ENCODE measurements around the gene RASL10A. TPM values are rescaled to one million over a fixed set of nuclear protein-coding genes. Genes with fewer than 3 reads are reported as not detected.
"Not testable (repeated sequence)": the region's sequence is repeated elsewhere in the genome, so short reads cannot be mapped to it uniquely, and the experiment has no call there.

The RASL10A gene, protein sequence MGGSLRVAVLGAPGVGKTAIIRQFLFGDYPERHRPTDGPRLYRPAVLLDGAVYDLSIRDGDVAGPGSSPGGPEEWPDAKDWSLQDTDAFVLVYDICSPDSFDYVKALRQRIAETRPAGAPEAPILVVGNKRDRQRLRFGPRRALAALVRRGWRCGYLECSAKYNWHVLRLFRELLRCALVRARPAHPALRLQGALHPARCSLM
- under 1 TPM in 1 of 2 experiments, not detected in 1; 0.58 TPM for total RNA-seq

DNA sequence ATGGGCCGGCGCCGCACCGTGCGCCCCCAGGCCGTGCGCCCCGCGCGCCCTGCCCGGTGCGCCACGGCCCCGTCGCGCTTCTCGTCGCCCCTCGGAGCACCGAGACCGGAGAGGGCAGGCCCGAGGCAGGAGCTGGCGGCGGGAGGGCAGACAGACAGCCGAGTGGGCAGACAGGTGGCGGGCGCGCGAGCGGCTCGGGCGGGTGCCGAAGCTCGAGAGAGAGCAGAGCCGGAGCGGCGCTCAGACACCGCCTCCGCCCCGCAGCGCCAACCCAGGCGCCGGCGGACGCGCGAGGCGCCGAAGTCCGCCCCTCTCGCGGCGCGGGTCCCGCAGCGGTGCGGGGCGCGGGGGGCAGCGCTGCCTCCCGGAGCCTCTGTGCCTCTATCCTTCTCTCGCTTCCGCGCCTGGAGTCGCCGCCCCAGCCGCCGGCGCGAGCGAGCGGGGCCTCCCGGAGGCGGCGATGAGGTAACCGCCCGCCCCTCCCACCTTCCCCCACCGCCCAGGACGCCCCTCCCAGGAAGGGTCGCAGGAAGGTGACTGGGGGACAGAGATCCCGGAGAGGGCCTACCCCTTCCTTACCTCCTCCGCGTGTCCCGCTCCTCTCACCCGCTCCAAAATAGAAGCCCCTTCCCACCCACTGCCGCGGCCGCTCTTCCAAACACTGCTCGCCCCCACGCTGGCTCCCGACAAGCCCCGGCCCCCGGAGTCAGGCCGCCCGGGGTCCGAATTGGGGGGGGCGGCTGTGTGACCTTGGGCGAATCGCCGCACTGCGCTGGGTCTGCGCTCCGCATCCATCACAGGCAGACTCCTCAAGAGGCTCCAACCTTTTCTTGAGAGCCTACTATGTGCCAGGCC is at the start of gene RASL10A:
TSS of gene RASL10A (minus strand) at position 412 of the 855 bp plus-strand sequence. CDS start 451 bp downstream, outside the sequence.
- Mint-ChIP-seq H3K9me3 (no peaks in the 10 kb centered on the region), H3K4me3 (peak within 1 kb of the TSS; percentile 15), H3K36me3 (no peaks in the 10 kb centered on the region), H3K27me3 (peaks cover 47% of the 10 kb centered on the region), H3K4me1 (peaks cover 20% of the 10 kb centered on the region), H3K27ac (no peak within 1 kb of the TSS)
- no peak for DNase-seq

DNA sequence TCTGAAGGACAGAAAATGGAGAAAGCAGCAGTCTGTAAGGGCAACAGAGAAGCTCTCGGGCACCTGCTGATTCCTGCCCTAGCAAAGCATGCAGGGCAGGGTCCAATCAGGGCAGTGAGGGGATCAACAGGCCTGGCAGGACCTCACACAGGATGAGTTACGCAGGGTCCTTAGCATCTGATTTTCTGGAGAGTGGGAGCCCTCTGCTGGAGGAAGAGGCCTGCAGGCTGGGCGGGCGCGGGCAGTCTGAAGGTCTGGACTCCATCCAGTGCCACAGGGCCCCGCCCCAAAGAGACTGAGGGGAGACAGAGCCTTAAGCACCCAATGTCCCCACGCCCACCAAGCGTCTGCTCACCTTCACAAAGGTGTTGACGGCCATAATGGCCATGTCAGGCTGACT is 44.0 kb upstream of the RASL10A start:
- no peak for DNase-seq
- Mint-ChIP-seq H3K9me3 (no peaks in the 10 kb centered on the region), H3K27ac (no peak overlapping the region), H3K27me3 (no peaks in the 10 kb centered on the region), H3K36me3 (peaks cover 10% of the 10 kb centered on the region), H3K4me3 (no peak overlapping the region), H3K4me1 (no peaks in the 10 kb centered on the region)

DNA sequence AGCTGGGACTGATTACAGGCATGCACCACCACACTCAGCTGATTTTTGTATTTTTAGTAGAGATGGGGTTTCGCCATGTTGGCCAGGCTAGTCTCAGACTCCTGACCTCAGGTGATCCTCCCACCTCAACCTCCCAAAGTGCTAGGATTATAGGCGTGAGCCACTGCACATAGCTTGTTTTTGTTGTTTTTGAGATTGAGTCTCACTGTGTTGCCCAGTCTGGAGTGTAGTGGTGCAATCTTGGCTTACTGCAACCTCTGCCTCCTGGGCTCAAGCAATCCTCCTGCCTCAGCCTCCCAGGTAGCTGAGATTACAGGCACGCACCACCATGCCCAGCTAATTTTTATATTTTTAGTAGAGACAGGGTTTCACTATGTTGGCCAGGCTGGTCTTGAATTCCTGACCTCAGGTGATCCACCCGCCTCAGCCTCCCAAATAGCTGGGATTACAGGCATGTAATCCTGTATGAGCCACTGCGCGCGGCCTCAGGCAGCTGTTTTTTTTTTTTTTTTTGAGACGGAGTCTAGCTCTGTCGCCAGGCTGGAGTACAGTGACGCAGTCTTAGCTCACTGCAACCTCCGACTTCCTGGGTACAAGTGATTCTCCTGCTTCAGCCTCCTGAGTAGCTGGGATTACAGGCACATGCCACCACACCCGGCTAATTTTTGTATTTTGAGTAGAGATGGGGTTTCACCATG is 41.8 kb upstream of the RASL10A start:
- not testable (repeated sequence) for DNase-seq, H3K27me3 Mint-ChIP-seq, H3K36me3 Mint-ChIP-seq, H3K4me3 Mint-ChIP-seq, H3K9me3 Mint-ChIP-seq, H3K27ac Mint-ChIP-seq, H3K4me1 Mint-ChIP-seq

DNA sequence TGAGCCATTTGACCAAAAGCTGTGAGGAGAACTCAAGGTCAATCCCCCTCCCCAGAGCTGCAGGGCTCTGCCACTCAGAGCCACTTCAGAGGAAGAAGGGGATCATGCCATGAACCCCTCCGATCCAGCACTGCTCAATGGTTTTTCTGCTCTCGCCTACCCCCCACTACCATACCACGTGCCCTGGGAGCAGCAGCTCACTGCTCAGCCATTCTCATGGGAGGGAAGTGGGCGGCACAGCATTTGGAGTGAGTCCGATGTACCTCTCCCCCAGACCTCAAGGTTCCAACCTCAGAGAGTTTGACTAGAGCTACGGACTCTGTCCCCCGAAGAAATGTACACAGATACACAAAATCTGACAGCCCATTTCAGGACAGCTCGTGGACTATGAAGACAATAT is 38.4 kb upstream of the RASL10A start:
- Mint-ChIP-seq H3K4me3 (no peak overlapping the region), H3K27me3 (no peaks in the 10 kb centered on the region), H3K27ac (no peak overlapping the region), H3K9me3 (no peaks in the 10 kb centered on the region), H3K36me3 (peaks cover 17% of the 10 kb centered on the region), H3K4me1 (no peaks in the 10 kb centered on the region)
- DNase-seq: no peak

DNA sequence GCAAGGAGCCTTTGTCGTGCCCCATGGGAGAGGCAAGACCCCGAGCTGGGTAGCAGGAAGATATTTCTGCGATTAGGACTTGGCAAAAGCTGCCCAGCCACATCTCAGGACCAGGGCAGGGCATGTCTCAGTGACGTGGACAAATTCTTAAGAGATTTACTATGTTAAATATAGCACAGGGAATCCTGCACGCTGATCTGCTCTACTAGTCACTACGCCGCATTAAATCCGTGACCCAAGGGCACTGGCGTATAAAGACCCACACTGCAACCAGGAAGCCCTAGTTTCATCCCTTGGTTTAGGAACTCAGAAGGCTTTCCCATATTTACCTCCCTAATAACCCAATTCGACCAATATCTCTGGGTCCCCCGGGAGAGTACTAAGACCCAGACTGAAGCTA is 37.8 kb upstream of the RASL10A start:
- H3K36me3 Mint-ChIP-seq: peaks cover 18% of the 10 kb centered on the region
- H3K27ac Mint-ChIP-seq: no peak overlapping the region
- H3K9me3 Mint-ChIP-seq: no peaks in the 10 kb centered on the region
- DNase-seq: no peak
- H3K27me3 Mint-ChIP-seq: no peaks in the 10 kb centered on the region
- no peaks in the 10 kb centered on the region for H3K4me1 Mint-ChIP-seq
- no peak overlapping the region for H3K4me3 Mint-ChIP-seq

DNA sequence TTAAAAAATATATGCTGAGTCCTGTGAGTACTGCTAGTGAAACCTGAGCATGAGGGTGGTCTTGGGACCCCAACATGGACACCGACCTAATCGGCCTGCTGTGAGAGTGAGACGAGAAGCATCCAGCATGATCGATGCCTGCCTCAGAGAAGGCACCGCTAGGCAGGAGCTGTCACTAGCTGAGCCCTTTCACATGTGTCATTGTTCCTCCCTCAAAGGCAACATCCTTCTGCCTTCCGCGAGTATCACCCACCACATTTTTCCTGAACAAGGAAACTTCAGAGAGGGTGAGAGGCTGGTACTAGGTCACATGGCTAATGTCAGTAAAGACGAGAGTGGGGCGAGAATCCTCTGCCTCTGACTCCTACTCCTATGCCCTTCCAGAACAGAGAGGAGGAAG is 37.3 kb upstream of the RASL10A start:
- no peaks in the 10 kb centered on the region for H3K4me1 Mint-ChIP-seq
- no peak overlapping the region for H3K4me3 Mint-ChIP-seq
- H3K36me3 Mint-ChIP-seq: peaks cover 13% of the 10 kb centered on the region
- no peak overlapping the region for H3K27ac Mint-ChIP-seq
- no peak for DNase-seq
- no peaks in the 10 kb centered on the region for H3K9me3 Mint-ChIP-seq
- H3K27me3 Mint-ChIP-seq: no peaks in the 10 kb centered on the region

DNA sequence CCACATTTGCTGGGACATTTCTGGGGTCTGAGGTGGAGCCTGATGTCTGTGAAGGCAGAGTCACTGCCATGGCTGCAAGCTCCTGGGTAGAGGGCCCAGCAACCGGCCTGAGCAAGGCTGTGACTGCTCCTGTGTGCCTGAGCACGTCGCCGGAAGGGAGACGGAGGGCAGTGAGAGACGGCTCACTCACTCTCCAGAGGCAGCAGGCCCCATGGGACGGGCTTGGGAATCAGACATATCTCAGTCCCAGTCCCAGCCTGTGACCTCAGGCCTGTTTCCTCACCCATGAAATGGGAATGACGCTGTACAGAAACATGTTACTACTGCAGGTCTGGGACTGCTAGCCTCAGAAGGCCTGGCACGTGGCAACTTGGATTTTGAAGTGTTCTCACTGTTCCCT is 36.4 kb upstream of the RASL10A start:
- Mint-ChIP-seq H3K36me3 (peaks cover 13% of the 10 kb centered on the region), H3K9me3 (no peaks in the 10 kb centered on the region)
- no peak for DNase-seq

DNA sequence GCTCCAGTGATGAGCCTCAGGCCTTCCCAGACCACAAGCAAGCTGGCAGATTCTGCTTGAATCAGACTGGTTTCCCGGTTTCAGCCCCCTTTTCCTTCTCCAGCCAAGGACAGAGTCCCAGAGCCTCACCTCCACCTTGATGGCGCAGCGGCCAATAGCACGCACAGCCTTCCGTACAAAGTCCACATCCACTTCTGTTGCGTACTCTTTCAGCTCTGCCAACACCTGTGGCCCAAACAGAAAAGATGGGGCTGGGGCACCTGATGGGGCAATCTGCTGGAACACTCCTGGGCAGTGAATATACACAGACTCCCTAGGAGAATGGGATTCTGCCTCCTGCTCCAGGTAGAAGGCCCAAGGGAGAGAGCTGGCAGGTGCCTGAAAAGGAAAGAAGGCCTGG is 35.5 kb upstream of the RASL10A start:
- DNase-seq: no peak
- Mint-ChIP-seq H3K4me1 (no peaks in the 10 kb centered on the region), H3K9me3 (no peaks in the 10 kb centered on the region), H3K4me3 (no peak overlapping the region), H3K27ac (no peak overlapping the region), H3K27me3 (no peaks in the 10 kb centered on the region), H3K36me3 (peaks cover 13% of the 10 kb centered on the region)

More for the DNA sequence above, 36.4 kb upstream of the RASL10A start:
- Mint-ChIP-seq H3K27me3 (no peaks in the 10 kb centered on the region), H3K4me1 (no peaks in the 10 kb centered on the region), H3K4me3 (no peak overlapping the region), H3K27ac (no peak overlapping the region)

DNA sequence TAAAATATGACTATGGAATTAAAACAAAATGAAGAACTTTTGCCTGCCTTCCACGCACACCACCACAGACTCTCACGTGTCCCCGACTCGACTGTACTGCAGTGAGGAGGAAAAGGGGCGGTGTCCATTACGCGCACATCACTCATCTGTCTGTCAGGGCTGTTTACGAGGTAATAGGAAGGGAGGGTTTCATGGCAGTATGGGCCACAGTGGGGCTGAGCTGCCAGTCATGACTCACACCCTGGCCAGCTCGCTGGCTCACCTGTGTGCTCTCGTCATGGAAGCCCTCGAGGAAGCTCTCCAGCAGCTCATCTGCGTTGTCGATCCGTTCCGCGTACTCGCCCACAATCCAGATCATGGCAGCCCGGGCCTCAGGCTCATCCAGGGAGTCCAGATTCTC is 33.5 kb upstream of the RASL10A start:
- H3K4me1 Mint-ChIP-seq: no peaks in the 10 kb centered on the region
- H3K9me3 Mint-ChIP-seq: no peaks in the 10 kb centered on the region
- no peak for DNase-seq
- H3K27ac Mint-ChIP-seq: no peak overlapping the region
- H3K4me3 Mint-ChIP-seq: no peak overlapping the region
- peaks cover 10% of the 10 kb centered on the region for H3K36me3 Mint-ChIP-seq
- H3K27me3 Mint-ChIP-seq: no peaks in the 10 kb centered on the region

DNA sequence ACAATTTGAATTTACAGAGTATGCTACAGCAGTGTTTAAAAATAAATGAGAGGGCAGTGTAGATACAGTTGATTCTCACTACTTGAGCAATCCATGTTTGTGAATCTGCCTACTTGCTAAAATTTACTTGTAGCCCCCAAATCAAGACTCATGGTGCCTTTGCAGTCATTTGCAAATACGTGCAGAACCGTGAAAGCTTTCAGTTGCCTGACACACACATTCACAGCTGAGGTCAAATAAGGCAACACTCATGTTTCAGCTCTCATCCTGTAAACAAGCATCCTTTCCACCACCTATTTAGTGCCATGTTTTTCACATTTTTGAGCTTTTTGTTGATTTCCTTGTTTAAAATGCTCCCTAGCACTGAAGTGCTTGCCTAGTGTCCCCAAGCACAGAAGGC is 32.5 kb upstream of the RASL10A start:
- Mint-ChIP-seq H3K27ac (no peak overlapping the region), H3K4me1 (no peaks in the 10 kb centered on the region), H3K4me3 (no peak overlapping the region), H3K36me3 (peaks cover 9% of the 10 kb centered on the region), H3K9me3 (no peaks in the 10 kb centered on the region), H3K27me3 (no peaks in the 10 kb centered on the region)
- DNase-seq: no peak

DNA sequence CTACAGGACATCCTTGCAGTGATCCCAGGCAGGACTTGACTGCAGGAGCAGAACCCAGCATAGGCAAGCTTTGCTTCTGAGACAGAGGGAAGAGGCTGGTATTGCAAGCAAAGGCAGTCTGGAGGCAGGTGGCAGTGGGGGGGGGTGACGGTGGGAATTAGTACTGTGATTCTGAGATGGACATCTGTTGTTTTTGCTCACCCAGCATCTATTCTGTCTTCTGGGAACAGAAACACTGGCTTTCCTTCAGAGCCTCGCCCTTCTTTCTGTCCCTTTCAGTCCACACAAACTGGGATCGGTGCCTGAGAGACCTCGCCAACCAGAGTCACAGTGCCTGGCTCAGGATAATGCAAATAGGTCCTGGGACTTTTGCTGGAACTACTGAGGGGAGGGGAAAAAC is 31.2 kb upstream of the RASL10A start:
- H3K36me3 Mint-ChIP-seq: peaks cover 14% of the 10 kb centered on the region
- no peaks in the 10 kb centered on the region for H3K9me3 Mint-ChIP-seq
- no peaks in the 10 kb centered on the region for H3K4me1 Mint-ChIP-seq
- H3K27ac Mint-ChIP-seq: no peak overlapping the region
- H3K27me3 Mint-ChIP-seq: no peaks in the 10 kb centered on the region
- no peak overlapping the region for H3K4me3 Mint-ChIP-seq
- no peak for DNase-seq

DNA sequence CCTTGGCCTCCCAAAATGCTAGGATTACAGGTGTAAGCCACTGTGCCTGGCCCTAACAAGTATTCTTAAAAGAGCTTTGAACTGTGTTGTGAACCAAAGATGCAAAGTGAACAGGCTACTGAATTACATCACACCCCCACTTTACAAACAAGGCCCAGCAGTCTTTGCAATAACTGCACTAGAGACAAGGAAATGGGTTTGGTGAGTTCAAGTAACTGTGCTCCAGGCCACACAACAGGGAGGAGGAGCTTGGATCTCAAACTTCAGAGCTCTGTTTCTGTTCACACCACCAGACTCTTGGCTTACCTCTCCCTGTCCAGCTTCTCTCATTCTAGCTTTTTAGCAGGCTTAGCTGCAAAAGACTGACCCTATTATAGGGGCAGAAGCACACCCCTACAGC is 30.4 kb upstream of the RASL10A start:
- peaks cover 12% of the 10 kb centered on the region for H3K36me3 Mint-ChIP-seq
- DNase-seq: no peak
- H3K27ac Mint-ChIP-seq: no peak overlapping the region
- H3K4me3 Mint-ChIP-seq: no peak overlapping the region
- no peaks in the 10 kb centered on the region for H3K9me3 Mint-ChIP-seq
- no peaks in the 10 kb centered on the region for H3K4me1 Mint-ChIP-seq
- no peaks in the 10 kb centered on the region for H3K27me3 Mint-ChIP-seq

DNA sequence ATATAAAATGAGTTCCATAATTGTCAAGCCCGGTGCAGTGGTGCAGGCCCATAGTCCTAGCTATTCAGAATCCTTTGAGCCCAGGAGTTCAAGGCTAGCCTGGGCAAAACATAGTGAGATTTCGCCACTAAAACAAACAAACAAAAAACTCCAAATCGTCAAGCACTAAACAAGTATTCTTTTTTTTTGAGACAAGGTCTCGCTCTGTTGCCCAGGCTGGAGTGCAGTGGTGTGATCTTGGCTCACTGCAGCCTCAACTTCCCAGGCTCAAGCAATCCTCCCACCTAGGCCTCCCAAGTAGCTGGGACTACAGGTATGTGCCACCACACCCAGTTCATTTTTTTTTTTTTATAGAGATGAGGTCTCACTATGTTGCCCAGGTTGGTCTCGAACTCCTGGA is 29.4 kb upstream of the RASL10A start:
- not testable (repeated sequence) for H3K27ac Mint-ChIP-seq, H3K4me1 Mint-ChIP-seq, H3K36me3 Mint-ChIP-seq, H3K27me3 Mint-ChIP-seq, H3K9me3 Mint-ChIP-seq, H3K4me3 Mint-ChIP-seq, DNase-seq

DNA sequence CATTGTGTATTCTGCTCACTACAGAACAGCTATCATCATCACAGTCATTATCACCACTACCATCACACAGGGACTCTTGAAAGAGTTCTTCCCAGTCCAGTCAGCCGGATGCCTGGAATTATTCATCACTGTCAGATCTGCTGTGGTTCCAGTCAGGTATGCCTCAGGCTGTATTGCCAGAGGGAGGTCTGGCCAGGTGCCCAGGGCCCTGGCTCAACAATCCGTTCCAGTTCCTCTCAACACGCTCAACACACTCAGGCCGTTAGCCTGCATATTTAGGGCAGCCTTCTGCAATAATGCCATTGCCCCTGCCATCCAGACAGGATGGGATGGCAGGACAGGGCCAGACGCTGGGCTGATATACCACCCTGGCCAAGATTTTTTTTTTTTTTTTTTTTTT is 28.6 kb upstream of the RASL10A start:
- no peaks in the 10 kb centered on the region for H3K9me3 Mint-ChIP-seq
- H3K4me3 Mint-ChIP-seq: no peak overlapping the region
- H3K4me1 Mint-ChIP-seq: no peaks in the 10 kb centered on the region
- H3K27me3 Mint-ChIP-seq: no peaks in the 10 kb centered on the region
- H3K27ac Mint-ChIP-seq: no peak overlapping the region
- peaks cover 9% of the 10 kb centered on the region for H3K36me3 Mint-ChIP-seq
- DNase-seq: no peak

DNA sequence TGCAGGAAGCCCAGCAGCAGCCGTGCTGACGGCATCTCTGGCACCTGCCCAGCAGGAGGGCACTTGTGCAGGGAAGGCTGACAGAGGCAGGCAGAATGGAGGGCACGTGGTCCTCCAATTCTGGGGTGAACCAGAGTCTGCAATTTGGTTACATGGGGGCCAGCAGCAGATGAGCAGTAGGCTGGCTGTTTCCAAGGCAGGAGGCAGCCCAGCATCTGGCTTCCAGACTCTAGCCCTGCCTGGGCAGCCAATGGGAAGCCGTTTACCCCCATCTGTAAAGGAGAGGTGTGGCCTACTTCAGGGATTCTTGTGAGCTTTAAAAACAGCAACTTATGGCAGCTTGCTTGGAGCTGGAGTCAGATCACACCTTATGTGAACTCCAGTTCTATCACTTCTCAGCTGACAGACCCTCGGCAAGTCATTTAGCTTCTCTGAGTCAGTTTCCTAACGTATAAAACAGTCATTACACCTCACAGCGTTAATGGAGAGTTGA is 27.9 kb upstream of the RASL10A start:
- no peaks in the 10 kb centered on the region for H3K4me1 Mint-ChIP-seq
- H3K9me3 Mint-ChIP-seq: no peaks in the 10 kb centered on the region

More for the DNA sequence above, 27.9 kb upstream of the RASL10A start:
- H3K27me3 Mint-ChIP-seq: no peaks in the 10 kb centered on the region
- no peak for DNase-seq
- H3K4me3 Mint-ChIP-seq: no peak overlapping the region
- no peak overlapping the region for H3K27ac Mint-ChIP-seq
- peaks cover 6% of the 10 kb centered on the region for H3K36me3 Mint-ChIP-seq

All from activated naive CD8-positive, alpha-beta T cell treated with anti-CD3 and anti-CD28 coated beads for 36 hours (primary cell).